Measurements from ENCODE around the gene RHO.
"Not testable (repeated sequence)": the region's sequence is repeated elsewhere in the genome, so short reads cannot be mapped to it uniquely, and the experiment has no call there.

DNA sequence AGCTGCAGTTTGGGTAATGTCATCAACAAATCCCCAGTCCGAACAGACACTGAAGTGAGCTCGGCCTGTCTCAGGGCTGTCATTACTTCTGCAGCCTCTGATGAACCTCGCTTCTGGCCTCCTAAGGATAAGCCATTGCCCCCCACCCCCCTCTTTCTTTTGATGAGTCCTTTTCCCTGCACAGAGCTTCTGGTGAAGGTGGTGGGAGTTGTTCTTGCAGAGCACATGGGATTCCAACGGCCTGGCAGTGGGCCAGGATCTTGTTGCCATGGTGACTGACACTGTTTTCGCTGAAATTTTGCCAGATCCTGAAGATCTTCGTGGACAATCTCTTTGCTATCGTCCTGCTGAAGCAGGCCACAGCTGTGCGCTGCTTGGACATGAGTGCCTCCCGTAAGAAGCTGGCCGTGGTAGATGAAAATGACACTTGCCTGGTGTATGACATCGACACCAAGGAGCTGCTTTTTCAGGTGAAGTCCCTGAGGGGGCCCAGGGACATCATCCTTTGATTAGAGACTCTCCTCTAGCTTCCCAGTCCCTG is 47.1 kb upstream of the RHO start:
- TF ChIP-seq CTCF, POLR2A (IDR thresholded peaks at IDR 0.05): not testable (repeated sequence)

All from prostate gland (tissue), 2 donors.